ENCODE results near the gene LRRC14B. TPM values are rescaled to one million over a fixed set of nuclear protein-coding genes. Genes with fewer than 3 reads are reported as not detected.

Gene LRRC14B
- total RNA-seq, 1 experiment from 2014 or later: not detected

- TF ChIP-seq EZH2 (IDR thresholded peaks at IDR 0.05; ENCODE audit: low read length, unreplicated experiment) (no peak), EZH2phosphoT487 (IDR thresholded peaks at IDR 0.05; ENCODE audit: borderline replicate concordance, low read length) (no peak), CTCF (conservative IDR thresholded peaks at IDR 0.05; ENCODE audit: low read depth, low read length) (no peak)
- no TSS peak for BruUV-seq (replicated peaks)
- ChIA-PET POLR2A (ENCODE audit: unreplicated experiment) (no interaction called here), CTCF (no interaction called here)
- ATAC-seq (no peak), DNase-seq (no peak)
- Histone ChIP-seq H3K9ac (ENCODE audit: low read length) (no peak overlapping the region), H3F3A (ENCODE audit: low read length, unreplicated experiment) (no peaks in the 10 kb centered on the region), H3K4me3 (ENCODE audit: low read length) (no peak overlapping the region), H3K79me2 (ENCODE audit: low read length) (no peaks in the 10 kb centered on the region), H3K27me3 (ENCODE audit: low read length) (no peaks in the 10 kb centered on the region), H3K4me2 (ENCODE audit: low read length) (no peak overlapping the region), H3K9me2 (replicated peaks; ENCODE audit: low read length) (no peaks in the 10 kb centered on the region), H3K9me3 (ENCODE audit: low read length) (peaks cover 4% of the 10 kb centered on the region; the same call in 1 of the 2 replicates), H3K27ac (ENCODE audit: low read length) (no peak overlapping the region), H3K36me3 (ENCODE audit: low read depth, low read length) (no peaks in the 10 kb centered on the region; the same call in 1 of the 2 replicates), H3K4me1 (ENCODE audit: insufficient read depth, low read length) (no peaks in the 10 kb centered on the region), H2AFZ (ENCODE audit: low read length) (no peak overlapping the region), H4K20me1 (ENCODE audit: low read length) (no peaks in the 10 kb centered on the region)
- intact Hi-C loops (cut with micrococcal nuclease): no loop called here
These were observed 49.0 kb upstream of the LRRC14B start for GRCh38 chr5:142246-142810.

GRCh38 chr5:143041-143440 lies 48.3 kb upstream of the LRRC14B start:
- CTCF ChIA-PET: interaction anchor here (0.8 kb wide), 1 partner anchor 45 kb away, joined by 3 read pairs; no protein-coding TSS in a partner anchor
- H3K9ac ChIP-seq (ENCODE audit: low read length): no peak overlapping the region
- no peaks in the 10 kb centered on the region for H3K79me2 ChIP-seq (ENCODE audit: low read length)
- no peak overlapping the region for H3K4me3 ChIP-seq (ENCODE audit: low read length)
- no peaks in the 10 kb centered on the region for H3K4me1 ChIP-seq (ENCODE audit: insufficient read depth, low read length)
- H3K9me2 ChIP-seq (replicated peaks; ENCODE audit: low read length): no peaks in the 10 kb centered on the region
- ATAC-seq: no peak
- POLR2A ChIA-PET (ENCODE audit: unreplicated experiment): no interaction called here
- H3K27me3 ChIP-seq (ENCODE audit: low read length): no peaks in the 10 kb centered on the region
- no peak overlapping the region for H3K4me2 ChIP-seq (ENCODE audit: low read length)
- no peaks in the 10 kb centered on the region for H3F3A ChIP-seq (ENCODE audit: low read length, unreplicated experiment)
- H3K27ac ChIP-seq (ENCODE audit: low read length): no peak overlapping the region
- TF ChIP-seq EZH2phosphoT487 (IDR thresholded peaks at IDR 0.05; ENCODE audit: borderline replicate concordance, low read length): no peak
- TF ChIP-seq CTCF (conservative IDR thresholded peaks at IDR 0.05; ENCODE audit: low read depth, low read length): no peak
- no peak for TF ChIP-seq EZH2 (IDR thresholded peaks at IDR 0.05; ENCODE audit: low read length, unreplicated experiment)
- intact Hi-C loops (cut with micrococcal nuclease): no loop called here
- no peaks in the 10 kb centered on the region for H4K20me1 ChIP-seq (ENCODE audit: low read length)
- no peak overlapping the region for H2AFZ ChIP-seq (ENCODE audit: low read length)
- DNase-seq: no peak
- BruUV-seq (replicated peaks): no TSS peak
- H3K36me3 ChIP-seq (ENCODE audit: low read depth, low read length): no peaks in the 10 kb centered on the region; the same call in 1 of the 2 replicates
- H3K9me3 ChIP-seq (ENCODE audit: low read length): peaks cover 12% of the 10 kb centered on the region

GRCh38 chr5:144941-145340 lies 46.4 kb upstream of the LRRC14B start:
- H3F3A ChIP-seq (ENCODE audit: low read length, unreplicated experiment): no peaks in the 10 kb centered on the region
- peaks cover 10% of the 10 kb centered on the region for H3K4me1 ChIP-seq (ENCODE audit: insufficient read depth, low read length)
- POLR2A ChIA-PET (ENCODE audit: unreplicated experiment): no interaction called here
- no peak overlapping the region for H2AFZ ChIP-seq (ENCODE audit: low read length)
- intact Hi-C loops (cut with micrococcal nuclease): no loop called here
- H4K20me1 ChIP-seq (ENCODE audit: low read length): no peaks in the 10 kb centered on the region
- no peaks in the 10 kb centered on the region for H3K9me2 ChIP-seq (replicated peaks; ENCODE audit: low read length)
- TF ChIP-seq EZH2phosphoT487 (IDR thresholded peaks at IDR 0.05; ENCODE audit: borderline replicate concordance, low read length) (no peak), CTCF (conservative IDR thresholded peaks at IDR 0.05; ENCODE audit: low read depth, low read length) (no peak), EZH2 (IDR thresholded peaks at IDR 0.05; ENCODE audit: low read length, unreplicated experiment) (no peak)
- no peak overlapping the region for H3K27ac ChIP-seq (ENCODE audit: low read length)
- no peak for DNase-seq
- H3K4me3 ChIP-seq (ENCODE audit: low read length): no peak overlapping the region
- CTCF ChIA-PET: no interaction called here
- no peak overlapping the region for H3K9ac ChIP-seq (ENCODE audit: low read length)
- no peak overlapping the region for H3K4me2 ChIP-seq (ENCODE audit: low read length)
- ATAC-seq: no peak
- H3K27me3 ChIP-seq (ENCODE audit: low read length): no peaks in the 10 kb centered on the region
- H3K9me3 ChIP-seq (ENCODE audit: low read length): peaks cover 20% of the 10 kb centered on the region
- no peaks in the 10 kb centered on the region; the same call in 1 of the 2 replicates for H3K36me3 ChIP-seq (ENCODE audit: low read depth, low read length)
- no TSS peak for BruUV-seq (replicated peaks)
- H3K79me2 ChIP-seq (ENCODE audit: low read length): no peaks in the 10 kb centered on the region

Measured in PC-3 (cell line).